HepG2 (cell line): ENCODE results near the gene TMCC2. TPM values are rescaled to one million over a fixed set of nuclear protein-coding genes. Genes with fewer than 3 reads are reported as not detected.

Experiments
- GABPB1 ChIP-seq: IDR thresholded peaks from 2 replicates; pipeline ENCODE4 v1.6.1; 2016; ENCODE audit warnings: mild to moderate bottlenecking, missing genetic modification reagents, moderate library complexity, missing compliant biosample characterization
- KLF6 ChIP-seq: IDR thresholded peaks from 2 replicates; pipeline ENCODE4 v1.8.0; 2016; ENCODE audit warnings: missing biosample characterization, missing genetic modification reagents
- NFIB ChIP-seq: sonication (generic); formaldehyde crosslinking; IDR thresholded peaks from 2 replicates; pipeline ENCODE4 v1.9.0; 2021; ENCODE audit warnings: missing genetic modification reagents, mild to moderate bottlenecking, borderline replicate concordance
- RBFOX2 ChIP-seq: fragments of 200-400 bp; formaldehyde crosslinking; IDR thresholded peaks from 2 replicates; pipeline ENCODE4 v1.6.1; 2017; ENCODE audit warnings: low read depth, mild to moderate bottlenecking, low read length
- YEATS2 ChIP-seq: sonication (generic); formaldehyde crosslinking; IDR thresholded peaks from 2 replicates; pipeline ENCODE4 v1.4.0; 2020; ENCODE audit warnings: missing genetic modification reagents, borderline replicate concordance
- ZFP41 ChIP-seq: sonication (generic); formaldehyde crosslinking; IDR thresholded peaks from 2 replicates; pipeline ENCODE4 v1.4.0; 2020; ENCODE audit warnings: mild to moderate bottlenecking, missing genetic modification reagents, borderline replicate concordance
- ZNF12 ChIP-seq: sonication (generic); formaldehyde crosslinking; IDR thresholded peaks from 2 replicates; pipeline ENCODE4 v1.5.0; 2020; ENCODE audit warnings: missing genetic modification reagents
- ZNF253 ChIP-seq: sonication (generic); formaldehyde crosslinking; IDR thresholded peaks from 2 replicates; pipeline ENCODE4 v1.8.0; 2022; ENCODE audit warnings: mild to moderate bottlenecking, missing genetic modification reagents, borderline replicate concordance
- ZNF282 ChIP-seq: fragments of 450-650 bp; IDR thresholded peaks from 2 replicates; pipeline ENCODE4 v1.6.1; 2018; ENCODE audit not compliant: partially characterized antibody
- ZNF546 ChIP-seq: sonication (generic); formaldehyde crosslinking; conservative IDR thresholded peaks from 2 replicates; pipeline ENCODE4 v1.8.1; 2023; ENCODE audit warnings: mild to moderate bottlenecking, missing genetic modification reagents
- ZNF556 ChIP-seq: sonication (generic); formaldehyde crosslinking; IDR thresholded peaks from 2 replicates; pipeline ENCODE4 v1.4.0; 2020; ENCODE audit warnings: mild to moderate bottlenecking, missing genetic modification reagents, borderline replicate concordance
- ZNF616 ChIP-seq: sonication (generic); formaldehyde crosslinking; IDR thresholded peaks from 2 replicates; pipeline ENCODE4 v1.5.0; 2020; ENCODE audit warnings: low read depth, mild to moderate bottlenecking, missing genetic modification reagents
- ZNF773 ChIP-seq: sonication (generic); formaldehyde crosslinking; IDR thresholded peaks from 2 replicates; pipeline ENCODE4 v1.4.0; 2020; ENCODE audit warnings: missing genetic modification reagents, borderline replicate concordance
- ZNF782 ChIP-seq: sonication (generic); formaldehyde crosslinking; IDR thresholded peaks from 2 replicates; pipeline ENCODE4 v1.4.0; 2020; ENCODE audit warnings: missing genetic modification reagents, mild to moderate bottlenecking, borderline replicate concordance
- polyA plus RNA-seq, 8 experiments: library from polyadenylated mRNA; depleted of rRNA in 3 of 8; stranded (reverse) in 7 of 8; unstranded in 1 of 8; fragments of >200 nt; fragmentation: Illumina TruSeq in 4 of 8; extraction: Trizol in 4 of 8; gene quantifications; 2 replicates each; pipeline versions ENCODE4 v1.2.1 to v1.2.3, GENCODE V29; 2011 to 2016; ENCODE audit warnings: low read depth in 4 of 8, missing spikeins in 1 of 8, mixed read lengths in 1 of 8; ENCODE audit not compliant: insufficient read depth in 1 of 8
- total RNA-seq, 5 experiments: library from RNA; depleted of rRNA; stranded (reverse); fragments of >200 nt; fragmentation: Illumina TruSeq; extraction: Trizol; gene quantifications; 2 replicates each; pipeline ENCODE4 v1.2.3, GENCODE V29; 2016; ENCODE audit warnings: low read depth in 1 of 5
- TF ChIP-seq, protein P1 (sequence below): sonication (generic); formaldehyde crosslinking; IDR thresholded peaks from 2 replicates; pipeline ENCODE4 v1.5.0; 2020; ENCODE audit warnings: mild to moderate bottlenecking, missing genetic modification reagents
- TF ChIP-seq, protein P2 (sequence below): sonication (generic); formaldehyde crosslinking; IDR thresholded peaks from 2 replicates; pipeline ENCODE4 v1.5.1; 2020; ENCODE audit warnings: mild to moderate bottlenecking, missing genetic modification reagents, borderline replicate concordance
- TF ChIP-seq, protein P3 (sequence below): sonication (generic); formaldehyde crosslinking; IDR thresholded peaks from 2 replicates; pipeline ENCODE4 v1.5.0; 2020; ENCODE audit warnings: missing genetic modification reagents
- TF ChIP-seq, protein P4 (sequence below): conservative IDR thresholded peaks from 2 replicates; pipeline ENCODE4 v1.6.1; 2018; ENCODE audit warnings: missing genetic modification reagents

Gene TMCC2
- total and polyA plus RNA-seq, 2 of the 13 experiments (the other 11 are each of a cell fraction or from before 2014, with no cell fraction given), result 0.12 to 0.24 TPM

DNA sequence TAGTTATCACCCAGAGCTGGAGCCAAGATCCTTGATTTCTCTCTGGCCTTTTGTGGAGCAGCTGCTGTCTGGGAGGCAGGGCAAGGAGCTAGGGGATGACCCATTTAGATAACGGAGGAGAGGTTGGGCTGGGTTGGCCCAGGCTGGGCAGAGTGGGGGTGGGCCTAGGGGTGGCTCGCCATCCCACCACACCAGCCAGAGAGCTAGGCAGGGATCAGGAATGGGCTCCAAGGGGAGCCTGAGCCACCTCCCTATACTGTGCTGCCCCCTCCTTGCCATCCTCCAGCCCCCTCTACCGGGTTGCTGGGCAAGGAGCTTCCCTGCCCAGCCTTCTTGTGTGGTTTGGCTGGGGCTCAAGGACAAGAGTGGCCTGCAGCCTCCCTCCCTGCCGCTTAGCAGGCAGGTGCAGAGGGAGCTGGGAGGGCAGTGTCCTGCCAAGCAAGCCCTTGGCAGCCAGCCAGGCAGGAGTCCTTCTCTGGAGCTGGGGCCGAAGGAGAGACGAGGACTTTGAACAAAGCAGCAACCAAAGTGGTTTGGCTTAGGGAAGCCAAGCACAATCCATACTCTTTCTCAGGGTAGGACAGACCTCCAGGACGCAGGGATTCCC lies 89.7 kb downstream of the TMCC2 start (continued):
- TF ChIP-seq ZNF253 (CRISPR knock-in tag) (0 out of 2 replicates have a peak, but pooled peaks have one; percentile 38), ZNF546 (no peak), RBFOX2 (no peak), GABPB1 (CRISPR knock-in tag) (peak; percentile 11; the same call in 1 of the 2 replicates), NFIB (CRISPR knock-in tag) (no peak), ZNF782 (CRISPR knock-in tag) (no peak), KLF6 (CRISPR knock-in tag) (no peak), ZFP41 (CRISPR knock-in tag) (no peak), YEATS2 (CRISPR knock-in tag) (0 out of 2 replicates have a peak, but pooled peaks have one; percentile 8), ZNF282 (no peak), ZNF556 (CRISPR knock-in tag) (0 out of 2 replicates have a peak, but pooled peaks have one; percentile 68), ZNF12 (0 out of 2 replicates have a peak, but pooled peaks have one; percentile 28), ZNF616 (CRISPR knock-in tag) (no peak), ZNF773 (CRISPR knock-in tag) (no peak)
- TF ChIP-seq, protein P1, sequence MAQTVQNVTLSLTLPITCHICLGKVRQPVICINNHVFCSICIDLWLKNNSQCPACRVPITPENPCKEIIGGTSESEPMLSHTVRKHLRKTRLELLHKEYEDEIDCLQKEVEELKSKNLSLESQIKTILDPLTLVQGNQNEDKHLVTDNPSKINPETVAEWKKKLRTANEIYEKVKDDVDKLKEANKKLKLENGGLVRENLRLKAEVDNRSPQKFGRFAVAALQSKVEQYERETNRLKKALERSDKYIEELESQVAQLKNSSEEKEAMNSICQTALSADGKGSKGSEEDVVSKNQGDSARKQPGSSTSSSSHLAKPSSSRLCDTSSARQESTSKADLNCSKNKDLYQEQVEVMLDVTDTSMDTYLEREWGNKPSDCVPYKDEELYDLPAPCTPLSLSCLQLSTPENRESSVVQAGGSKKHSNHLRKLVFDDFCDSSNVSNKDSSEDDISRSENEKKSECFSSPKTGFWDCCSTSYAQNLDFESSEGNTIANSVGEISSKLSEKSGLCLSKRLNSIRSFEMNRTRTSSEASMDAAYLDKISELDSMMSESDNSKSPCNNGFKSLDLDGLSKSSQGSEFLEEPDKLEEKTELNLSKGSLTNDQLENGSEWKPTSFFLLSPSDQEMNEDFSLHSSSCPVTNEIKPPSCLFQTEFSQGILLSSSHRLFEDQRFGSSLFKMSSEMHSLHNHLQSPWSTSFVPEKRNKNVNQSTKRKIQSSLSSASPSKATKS (CRISPR knock-in tag), result no peak
- TF ChIP-seq, protein P2, sequence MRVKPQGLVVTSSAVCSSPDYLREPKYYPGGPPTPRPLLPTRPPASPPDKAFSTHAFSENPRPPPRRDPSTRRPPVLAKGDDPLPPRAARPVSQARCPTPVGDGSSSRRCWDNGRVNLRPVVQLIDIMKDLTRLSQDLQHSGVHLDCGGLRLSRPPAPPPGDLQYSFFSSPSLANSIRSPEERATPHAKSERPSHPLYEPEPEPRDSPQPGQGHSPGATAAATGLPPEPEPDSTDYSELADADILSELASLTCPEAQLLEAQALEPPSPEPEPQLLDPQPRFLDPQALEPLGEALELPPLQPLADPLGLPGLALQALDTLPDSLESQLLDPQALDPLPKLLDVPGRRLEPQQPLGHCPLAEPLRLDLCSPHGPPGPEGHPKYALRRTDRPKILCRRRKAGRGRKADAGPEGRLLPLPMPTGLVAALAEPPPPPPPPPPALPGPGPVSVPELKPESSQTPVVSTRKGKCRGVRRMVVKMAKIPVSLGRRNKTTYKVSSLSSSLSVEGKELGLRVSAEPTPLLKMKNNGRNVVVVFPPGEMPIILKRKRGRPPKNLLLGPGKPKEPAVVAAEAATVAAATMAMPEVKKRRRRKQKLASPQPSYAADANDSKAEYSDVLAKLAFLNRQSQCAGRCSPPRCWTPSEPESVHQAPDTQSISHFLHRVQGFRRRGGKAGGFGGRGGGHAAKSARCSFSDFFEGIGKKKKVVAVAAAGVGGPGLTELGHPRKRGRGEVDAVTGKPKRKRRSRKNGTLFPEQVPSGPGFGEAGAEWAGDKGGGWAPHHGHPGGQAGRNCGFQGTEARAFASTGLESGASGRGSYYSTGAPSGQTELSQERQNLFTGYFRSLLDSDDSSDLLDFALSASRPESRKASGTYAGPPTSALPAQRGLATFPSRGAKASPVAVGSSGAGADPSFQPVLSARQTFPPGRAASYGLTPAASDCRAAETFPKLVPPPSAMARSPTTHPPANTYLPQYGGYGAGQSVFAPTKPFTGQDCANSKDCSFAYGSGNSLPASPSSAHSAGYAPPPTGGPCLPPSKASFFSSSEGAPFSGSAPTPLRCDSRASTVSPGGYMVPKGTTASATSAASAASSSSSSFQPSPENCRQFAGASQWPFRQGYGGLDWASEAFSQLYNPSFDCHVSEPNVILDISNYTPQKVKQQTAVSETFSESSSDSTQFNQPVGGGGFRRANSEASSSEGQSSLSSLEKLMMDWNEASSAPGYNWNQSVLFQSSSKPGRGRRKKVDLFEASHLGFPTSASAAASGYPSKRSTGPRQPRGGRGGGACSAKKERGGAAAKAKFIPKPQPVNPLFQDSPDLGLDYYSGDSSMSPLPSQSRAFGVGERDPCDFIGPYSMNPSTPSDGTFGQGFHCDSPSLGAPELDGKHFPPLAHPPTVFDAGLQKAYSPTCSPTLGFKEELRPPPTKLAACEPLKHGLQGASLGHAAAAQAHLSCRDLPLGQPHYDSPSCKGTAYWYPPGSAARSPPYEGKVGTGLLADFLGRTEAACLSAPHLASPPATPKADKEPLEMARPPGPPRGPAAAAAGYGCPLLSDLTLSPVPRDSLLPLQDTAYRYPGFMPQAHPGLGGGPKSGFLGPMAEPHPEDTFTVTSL (CRISPR knock-in tag), result no peak
- TF ChIP-seq, protein P3, sequence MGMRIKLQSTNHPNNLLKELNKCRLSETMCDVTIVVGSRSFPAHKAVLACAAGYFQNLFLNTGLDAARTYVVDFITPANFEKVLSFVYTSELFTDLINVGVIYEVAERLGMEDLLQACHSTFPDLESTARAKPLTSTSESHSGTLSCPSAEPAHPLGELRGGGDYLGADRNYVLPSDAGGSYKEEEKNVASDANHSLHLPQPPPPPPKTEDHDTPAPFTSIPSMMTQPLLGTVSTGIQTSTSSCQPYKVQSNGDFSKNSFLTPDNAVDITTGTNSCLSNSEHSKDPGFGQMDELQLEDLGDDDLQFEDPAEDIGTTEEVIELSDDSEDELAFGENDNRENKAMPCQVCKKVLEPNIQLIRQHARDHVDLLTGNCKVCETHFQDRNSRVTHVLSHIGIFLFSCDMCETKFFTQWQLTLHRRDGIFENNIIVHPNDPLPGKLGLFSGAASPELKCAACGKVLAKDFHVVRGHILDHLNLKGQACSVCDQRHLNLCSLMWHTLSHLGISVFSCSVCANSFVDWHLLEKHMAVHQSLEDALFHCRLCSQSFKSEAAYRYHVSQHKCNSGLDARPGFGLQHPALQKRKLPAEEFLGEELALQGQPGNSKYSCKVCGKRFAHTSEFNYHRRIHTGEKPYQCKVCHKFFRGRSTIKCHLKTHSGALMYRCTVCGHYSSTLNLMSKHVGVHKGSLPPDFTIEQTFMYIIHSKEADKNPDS (CRISPR knock-in tag), result 0 out of 2 replicates have a peak, but pooled peaks have one; percentile 54
- TF ChIP-seq, protein P4, sequence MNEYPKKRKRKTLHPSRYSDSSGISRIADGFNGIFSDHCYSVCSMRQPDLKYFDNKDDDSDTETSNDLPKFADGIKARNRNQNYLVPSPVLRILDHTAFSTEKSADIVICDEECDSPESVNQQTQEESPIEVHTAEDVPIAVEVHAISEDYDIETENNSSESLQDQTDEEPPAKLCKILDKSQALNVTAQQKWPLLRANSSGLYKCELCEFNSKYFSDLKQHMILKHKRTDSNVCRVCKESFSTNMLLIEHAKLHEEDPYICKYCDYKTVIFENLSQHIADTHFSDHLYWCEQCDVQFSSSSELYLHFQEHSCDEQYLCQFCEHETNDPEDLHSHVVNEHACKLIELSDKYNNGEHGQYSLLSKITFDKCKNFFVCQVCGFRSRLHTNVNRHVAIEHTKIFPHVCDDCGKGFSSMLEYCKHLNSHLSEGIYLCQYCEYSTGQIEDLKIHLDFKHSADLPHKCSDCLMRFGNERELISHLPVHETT (CRISPR knock-in tag), result no peak
